Activated T-cell treated with anti-CD3 and anti-CD28 coated beads, Interleukin-2, amount 50 U/mL, for 4 hours (primary cell): Measurements from ENCODE around the gene SDK2. TPM values are rescaled to one million over a fixed set of nuclear protein-coding genes. Genes with fewer than 3 reads are reported as not detected.

Experiments
- ATAC-seq, 2 donors: fragments of 200-7000 bp; cut with Tn5 transposase; one replicate each; pipeline ENCODE4 v1.10.0; 2021
- DNase-seq: peaks from one replicate; pipeline ENCODE4 v3.0.0-alpha.2; 2020
- H3K27me3 Mint-ChIP-seq: one replicate; pipeline ENCODE4 v1.8.0; 2021; ENCODE audit warnings: low read depth, mixed read lengths
- H3K36me3 Mint-ChIP-seq: one replicate; pipeline ENCODE4 v1.8.0; 2022; ENCODE audit warnings: mixed read lengths; ENCODE audit not compliant: insufficient read depth
- H3K4me1 Mint-ChIP-seq: one replicate; pipeline ENCODE4 v1.8.0; 2021; ENCODE audit warnings: low read depth, mixed read lengths
- H3K4me3 Mint-ChIP-seq: one replicate; pipeline ENCODE4 v1.8.0; 2021; ENCODE audit warnings: mild to moderate bottlenecking, moderate library complexity, mixed read lengths
- H3K9me3 Mint-ChIP-seq: one replicate; pipeline ENCODE4 v1.8.0; 2021; ENCODE audit warnings: mixed read lengths
- total RNA-seq, 3 donors: library from RNA; stranded (reverse); gene quantifications; one replicate each; pipeline ENCODE4 v1.2.1, GENCODE V29; 2021

Gene SDK2
- total RNA-seq, 3 donors from 2014 or later = 0.08 to 0.20 (median 0.08) TPM

DNA sequence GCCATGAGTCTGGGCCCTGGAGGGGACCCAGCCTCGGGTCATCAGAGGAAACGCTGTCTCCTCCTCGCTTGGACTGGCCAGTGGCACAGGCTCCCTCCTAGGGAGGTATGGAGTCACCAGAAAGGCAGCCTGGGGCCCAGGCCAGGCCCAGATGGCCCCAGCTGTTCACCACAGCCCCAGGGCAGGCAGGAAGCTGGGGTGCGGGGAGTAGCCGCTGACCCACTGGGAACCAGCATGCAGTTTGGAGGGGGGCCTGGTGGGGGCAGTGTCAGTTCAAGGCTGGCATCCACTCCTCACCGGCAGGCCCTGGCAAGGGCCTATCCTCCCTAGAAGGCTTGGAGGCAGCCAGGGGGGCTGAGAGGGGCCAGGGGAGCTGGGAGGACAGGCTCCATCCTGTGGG, 48.8 kb downstream of the SDK2 start:
- DNase-seq (peak; percentile 17), ATAC-seq (no peak)
- no peaks in the 10 kb centered on the region for H3K9me3 Mint-ChIP-seq
- H3K36me3 Mint-ChIP-seq = peaks cover 1% of the 10 kb centered on the region
- H3K27me3 Mint-ChIP-seq = no peaks in the 10 kb centered on the region
- no peak overlapping the region for H3K4me3 Mint-ChIP-seq
- H3K4me1 Mint-ChIP-seq = peaks cover 54% of the 10 kb centered on the region

- H3K4me1 Mint-ChIP-seq = peaks cover 58% of the 10 kb centered on the region
- H3K36me3 Mint-ChIP-seq = peaks cover 1% of the 10 kb centered on the region
- DNase-seq (no peak), ATAC-seq (no peak)
- H3K4me3 Mint-ChIP-seq = no peak overlapping the region
- H3K9me3 Mint-ChIP-seq = no peaks in the 10 kb centered on the region
- H3K27me3 Mint-ChIP-seq = no peaks in the 10 kb centered on the region
Measured at GRCh38 chr17:73595068-73595467, 49.2 kb downstream of the SDK2 start.

DNA sequence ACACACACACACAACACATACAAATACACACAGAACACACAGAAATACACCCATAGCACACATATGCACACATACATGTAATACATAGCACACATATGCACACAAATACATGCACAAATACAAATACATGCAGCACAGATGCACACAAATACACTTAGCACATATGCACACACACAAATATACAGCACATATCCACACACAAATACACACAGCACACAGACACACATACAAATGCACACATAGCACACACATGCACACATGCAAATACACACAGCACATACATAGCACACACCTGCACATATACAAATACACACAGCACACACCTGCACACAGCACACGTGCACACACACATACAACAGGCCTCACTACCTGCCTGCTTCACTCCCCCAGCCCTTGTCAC, 49.6 kb downstream of the SDK2 start:
- Mint-ChIP-seq H3K9me3 (no peaks in the 10 kb centered on the region), H3K4me3 (no peak overlapping the region), H3K36me3 (peaks cover 1% of the 10 kb centered on the region), H3K27me3 (no peaks in the 10 kb centered on the region), H3K4me1 (peaks cover 62% of the 10 kb centered on the region)
- ATAC-seq = no peak
- no peak for DNase-seq

GRCh38 chr17:73594025-73594424, 50.2 kb downstream of the SDK2 start:
- no peak for ATAC-seq
- peaks cover 1% of the 10 kb centered on the region for H3K36me3 Mint-ChIP-seq
- peaks cover 68% of the 10 kb centered on the region for H3K4me1 Mint-ChIP-seq
- H3K4me3 Mint-ChIP-seq = no peak overlapping the region
- no peaks in the 10 kb centered on the region for H3K9me3 Mint-ChIP-seq
- no peaks in the 10 kb centered on the region for H3K27me3 Mint-ChIP-seq
- no peak for DNase-seq

GRCh38 chr17:73593249-73593965, 50.8 kb downstream of the SDK2 start:
- DNase-seq (no peak), ATAC-seq (no peak)
- no peaks in the 10 kb centered on the region for H3K27me3 Mint-ChIP-seq
- H3K4me3 Mint-ChIP-seq = no peak overlapping the region
- H3K36me3 Mint-ChIP-seq = no peaks in the 10 kb centered on the region
- peaks cover 74% of the 10 kb centered on the region for H3K4me1 Mint-ChIP-seq
- H3K9me3 Mint-ChIP-seq = no peaks in the 10 kb centered on the region

DNA sequence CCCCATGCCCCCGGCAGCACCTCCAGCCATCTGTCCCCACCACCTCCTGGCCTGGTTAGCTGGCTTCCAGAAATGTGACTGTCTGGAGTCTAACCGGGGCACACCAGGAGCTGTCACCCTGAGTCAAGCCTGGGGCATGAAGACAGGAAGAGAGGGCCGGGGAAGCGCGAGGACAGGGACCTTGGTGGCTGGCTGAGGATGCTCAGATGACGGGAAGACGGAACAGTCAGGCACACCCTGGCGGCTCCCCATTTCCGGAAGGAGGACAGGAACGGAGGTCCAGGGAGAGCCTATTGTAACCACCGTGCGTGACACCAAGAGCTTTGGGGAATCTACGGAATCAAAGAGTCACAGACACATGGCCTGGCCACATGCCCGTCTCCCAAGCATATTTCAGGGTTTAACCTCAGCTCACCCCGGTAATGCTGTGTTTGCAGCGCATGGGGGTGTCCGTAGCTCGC, 51.7 kb downstream of the SDK2 start:
- DNase-seq = peak; percentile 19
- Mint-ChIP-seq H3K4me3 (no peak overlapping the region), H3K9me3 (no peaks in the 10 kb centered on the region), H3K36me3 (no peaks in the 10 kb centered on the region), H3K27me3 (no peaks in the 10 kb centered on the region), H3K4me1 (peaks cover 78% of the 10 kb centered on the region)
- ATAC-seq = peak; percentile 30 to 44

DNA sequence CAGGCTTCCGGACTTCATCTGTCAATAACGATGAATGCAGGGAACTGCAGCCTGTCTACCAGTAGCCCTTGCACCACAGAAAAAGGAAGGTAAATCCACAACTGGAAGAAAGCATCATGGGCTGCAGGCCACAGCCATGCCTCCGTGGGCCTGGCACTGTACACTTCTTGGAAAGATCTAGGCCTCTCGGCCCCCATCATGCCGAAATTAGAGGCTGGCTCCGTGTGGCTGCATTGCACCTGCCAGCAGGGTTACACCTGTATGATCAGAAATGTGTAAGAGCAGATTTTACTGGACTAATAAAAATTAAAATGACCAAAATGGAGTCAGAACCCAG, 52.2 kb downstream of the SDK2 start:
- ATAC-seq = peak; percentile 10 to 19
- Mint-ChIP-seq H3K36me3 (no peaks in the 10 kb centered on the region), H3K9me3 (no peaks in the 10 kb centered on the region), H3K4me3 (peak overlapping the region; percentile 69), H3K27me3 (no peaks in the 10 kb centered on the region), H3K4me1 (peaks cover 81% of the 10 kb centered on the region)
- DNase-seq = no peak

DNA sequence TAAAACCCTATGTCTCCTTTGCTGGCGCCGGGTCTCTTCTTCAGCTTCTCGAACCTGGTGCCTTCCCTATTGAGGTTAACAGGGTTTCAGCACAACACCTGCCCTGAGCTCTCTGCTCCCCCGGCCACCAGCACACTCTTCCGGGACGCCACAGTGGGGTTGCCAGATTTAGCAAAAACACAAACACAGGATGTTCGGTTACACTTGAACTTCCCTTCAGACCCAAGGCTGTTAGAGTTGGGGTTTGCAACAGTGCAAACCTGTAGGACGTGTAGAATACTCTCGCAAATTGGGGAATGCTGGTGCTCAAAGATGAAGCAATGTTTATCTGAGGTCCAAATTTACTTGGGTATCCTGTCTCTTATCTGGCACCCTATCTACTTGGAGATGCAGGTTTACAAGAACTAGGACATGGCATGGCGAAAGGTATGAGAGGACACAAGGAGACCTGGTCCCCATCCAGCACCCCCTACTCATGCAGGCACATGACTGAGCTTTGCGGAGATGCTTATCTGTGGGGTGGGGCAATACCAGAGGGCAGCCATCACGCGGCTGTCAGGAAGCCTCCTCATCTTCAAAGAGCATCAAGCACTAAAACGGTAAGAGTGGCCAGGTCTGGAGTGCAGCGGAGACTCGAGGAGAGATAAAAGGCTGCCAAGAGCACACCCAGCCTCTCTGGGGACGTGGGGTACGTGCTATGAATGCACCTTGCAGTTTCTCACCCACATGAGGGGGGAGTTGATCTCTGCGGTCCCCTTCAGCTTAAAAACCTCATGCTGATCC, 52.8 kb downstream of the SDK2 start:
- H3K27me3 Mint-ChIP-seq = no peaks in the 10 kb centered on the region
- peak overlapping the region; percentile 69 for H3K4me3 Mint-ChIP-seq
- H3K9me3 Mint-ChIP-seq = no peaks in the 10 kb centered on the region
- no peaks in the 10 kb centered on the region for H3K36me3 Mint-ChIP-seq
- ATAC-seq = peak; percentile 10 to 30
- H3K4me1 Mint-ChIP-seq = peaks cover 81% of the 10 kb centered on the region
- DNase-seq = no peak

DNA sequence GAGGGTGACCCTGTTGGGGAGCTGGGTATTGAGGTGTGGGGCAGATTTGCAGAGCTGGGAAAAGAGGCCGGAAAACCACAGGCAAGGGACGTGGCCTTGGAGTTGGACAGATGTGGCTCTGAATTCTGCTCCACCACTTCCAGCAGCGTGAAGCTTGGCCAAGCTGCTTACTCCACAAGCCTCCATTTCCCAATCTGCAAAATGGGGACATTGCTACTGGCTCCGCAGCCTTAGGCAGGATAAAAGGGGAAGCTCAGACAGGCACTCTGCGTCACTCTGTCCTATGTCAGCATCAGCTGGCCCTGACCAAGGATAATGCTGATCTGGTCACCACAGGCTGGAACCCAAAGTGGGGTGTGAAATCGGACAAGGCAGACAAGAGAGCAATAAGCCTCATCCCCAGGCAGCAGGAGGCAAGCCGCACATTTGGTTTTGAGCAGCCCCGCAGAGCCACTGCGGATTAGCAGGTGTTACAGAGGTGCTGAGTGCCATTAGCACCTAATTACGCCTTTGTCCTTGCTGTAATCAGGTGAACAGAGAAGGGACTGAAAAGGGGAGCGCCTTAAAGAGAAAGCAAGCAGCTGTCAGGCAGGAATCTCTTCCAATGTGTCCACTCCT, 54.8 kb downstream of the SDK2 start:
- DNase-seq = no peak
- no peaks in the 10 kb centered on the region for H3K27me3 Mint-ChIP-seq
- no peaks in the 10 kb centered on the region for H3K36me3 Mint-ChIP-seq
- no peak overlapping the region for H3K4me3 Mint-ChIP-seq
- H3K9me3 Mint-ChIP-seq = no peaks in the 10 kb centered on the region
- ATAC-seq = no peak
- peaks cover 76% of the 10 kb centered on the region for H3K4me1 Mint-ChIP-seq

DNA sequence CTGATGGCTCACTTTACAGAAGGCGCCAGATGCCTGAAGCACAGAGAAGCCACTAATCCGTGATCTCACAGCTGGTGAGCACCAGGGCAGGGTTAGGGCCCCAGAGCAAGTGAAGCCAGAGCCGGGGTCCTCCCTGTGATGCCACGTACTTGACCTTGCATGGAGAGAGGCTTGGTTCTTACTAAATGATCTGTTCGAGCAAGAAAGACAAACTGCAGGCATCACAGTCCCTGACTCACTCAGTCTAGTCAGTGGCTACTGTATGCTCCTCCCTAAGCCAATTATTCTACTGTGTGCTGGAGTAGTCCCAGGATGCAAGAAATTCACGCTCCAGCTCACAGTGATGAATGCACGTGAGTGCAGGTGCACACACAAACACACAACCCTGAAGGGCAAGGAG, 55.4 kb downstream of the SDK2 start:
- peaks cover 70% of the 10 kb centered on the region for H3K4me1 Mint-ChIP-seq

GRCh38 chr17:73588301-73588846, 55.9 kb downstream of the SDK2 start:
- no peak for ATAC-seq
- Mint-ChIP-seq H3K4me3 (no peak overlapping the region), H3K4me1 (peaks cover 65% of the 10 kb centered on the region), H3K27me3 (no peaks in the 10 kb centered on the region), H3K9me3 (no peaks in the 10 kb centered on the region), H3K36me3 (no peaks in the 10 kb centered on the region)
- DNase-seq = no peak

More for the DNA sequence above, 55.4 kb downstream of the SDK2 start:
- Mint-ChIP-seq H3K4me3 (no peak overlapping the region), H3K36me3 (no peaks in the 10 kb centered on the region), H3K27me3 (no peaks in the 10 kb centered on the region), H3K9me3 (no peaks in the 10 kb centered on the region)
- no peak for ATAC-seq
- no peak for DNase-seq

DNA sequence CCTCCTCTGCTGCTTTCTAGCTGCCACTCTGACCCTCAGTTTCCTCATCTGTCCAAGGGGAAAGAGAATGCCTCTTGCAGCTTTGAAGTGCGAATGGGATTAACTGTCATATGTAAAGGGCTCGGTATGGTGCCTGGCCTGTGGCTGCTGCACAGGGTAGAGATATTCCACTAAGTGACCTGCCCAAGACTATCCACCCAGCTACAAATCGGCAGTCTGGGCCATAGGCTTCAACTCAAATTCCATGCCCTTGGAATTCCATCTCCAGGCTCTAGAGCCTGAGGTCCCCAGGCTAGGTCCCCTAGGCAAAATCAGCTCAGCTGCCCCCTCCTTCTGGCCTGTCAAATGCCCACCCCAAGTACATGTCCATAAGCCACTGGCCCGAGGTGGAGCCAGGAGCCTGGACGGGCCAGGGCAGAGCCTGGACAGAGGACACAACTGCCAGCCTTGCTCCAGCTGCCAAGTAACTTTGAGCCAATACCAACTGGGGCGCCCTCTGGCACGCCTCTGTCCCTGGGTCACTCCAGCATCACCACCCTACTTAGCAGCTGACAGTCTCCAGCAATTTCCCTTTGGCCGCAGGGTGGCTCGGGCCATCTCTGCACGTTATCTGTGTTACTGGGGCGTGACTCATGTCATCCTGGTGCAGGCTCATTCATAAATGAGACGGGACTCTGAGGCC, 57.2 kb downstream of the SDK2 start:
- peaks cover 52% of the 10 kb centered on the region for H3K4me1 Mint-ChIP-seq
- H3K36me3 Mint-ChIP-seq = no peaks in the 10 kb centered on the region
- DNase-seq (no peak), ATAC-seq (no peak)
- H3K4me3 Mint-ChIP-seq = no peak overlapping the region
- H3K9me3 Mint-ChIP-seq = no peaks in the 10 kb centered on the region
- no peaks in the 10 kb centered on the region for H3K27me3 Mint-ChIP-seq

DNA sequence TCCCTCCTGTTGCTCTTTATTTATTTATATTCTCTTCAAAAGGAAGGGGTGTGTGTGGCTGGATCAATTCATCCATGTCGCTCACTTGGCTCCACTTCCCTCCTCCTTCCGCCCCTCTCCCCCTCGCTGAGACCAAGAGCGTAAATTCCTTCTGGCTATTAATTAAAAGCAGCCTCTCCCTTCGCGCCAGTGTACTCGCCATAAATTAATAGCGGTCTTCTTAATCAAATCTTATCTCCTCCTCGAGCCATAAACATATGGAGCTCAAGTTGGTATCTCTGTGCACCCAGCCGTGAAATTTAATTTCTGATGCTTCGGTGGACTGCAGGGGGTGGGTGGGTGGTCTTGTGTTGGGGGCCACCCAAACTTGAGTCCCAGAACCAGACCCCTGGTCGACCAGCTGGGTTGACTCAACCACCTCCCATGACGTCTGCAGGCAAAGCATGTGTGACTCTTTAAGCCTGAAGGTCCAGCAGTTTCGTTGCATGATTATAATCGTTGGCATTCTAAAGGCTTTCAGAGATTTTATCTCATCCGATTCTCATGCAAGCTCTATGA, 57.9 kb downstream of the SDK2 start:
- ATAC-seq (no peak), DNase-seq (no peak)
- no peaks in the 10 kb centered on the region for H3K27me3 Mint-ChIP-seq
- no peaks in the 10 kb centered on the region for H3K9me3 Mint-ChIP-seq
- H3K4me3 Mint-ChIP-seq = no peak overlapping the region
- H3K4me1 Mint-ChIP-seq = peaks cover 46% of the 10 kb centered on the region
- H3K36me3 Mint-ChIP-seq = no peaks in the 10 kb centered on the region

- H3K4me3 Mint-ChIP-seq = no peak overlapping the region
- ATAC-seq (no peak), DNase-seq (no peak)
- no peaks in the 10 kb centered on the region for H3K27me3 Mint-ChIP-seq
- peaks cover 43% of the 10 kb centered on the region for H3K4me1 Mint-ChIP-seq
- no peaks in the 10 kb centered on the region for H3K9me3 Mint-ChIP-seq
- no peaks in the 10 kb centered on the region for H3K36me3 Mint-ChIP-seq
Measured at GRCh38 chr17:73585583-73585982, 58.7 kb downstream of the SDK2 start.
